Common myeloid progenitor, CD34-positive (primary cell): ENCODE results near the gene PNO1.

Experiments used
- CTCF ChIA-PET: fragments of 350-600 bp; sonication (Branson Sonifier 250); formaldehyde crosslinking; loops from one replicate; lab custom pipeline; 2021; ENCODE audit warnings: antibody characterized with exemption; lab: Charles Lee
- POLR2A ChIA-PET: fragments of 350-600 bp; sonication (Branson Sonifier 250); formaldehyde crosslinking; loops from one replicate; lab custom pipeline; 2021; ENCODE audit warnings: antibody characterized with exemption; lab: Charles Lee
- DNase-seq, 3 donors: peaks; one replicate each; pipeline versions ENCODE4 v3.0.0 to v3.0.0-alpha.2; 2013
- H3K27ac ChIP-seq, 2 experiments: 1 replicate in 1 of 2; 2 replicates in 1 of 2; pipeline ENCODE4 v1.7.0; 2013; ENCODE audit warnings: inconsistent platforms in 2 of 2, low read length in 2 of 2, mild to moderate bottlenecking in 2 of 2, low read depth in 1 of 2, moderate library complexity in 1 of 2; ENCODE audit not compliant: severe bottlenecking in 2 of 2, insufficient read depth in 1 of 2, poor library complexity in 1 of 2
- H3K27me3 ChIP-seq, 5 experiments: replicated peaks in 2 of 5; 1 replicate in 3 of 5; 2 replicates in 2 of 5; pipeline versions ENCODE4 v1.6.1 to v1.7.0; 2013; ENCODE audit warnings: low read length in 4 of 5, mild to moderate bottlenecking in 2 of 5, moderate library complexity in 2 of 5, inconsistent platforms in 1 of 5; ENCODE audit not compliant: insufficient read depth in 5 of 5, control insufficient read depth in 4 of 5
- H3K36me3 ChIP-seq, 4 experiments: 1 replicate in 2 of 4; 2 replicates in 2 of 4; pipeline versions ENCODE4 v1.6.1 to v1.7.0; 2013; ENCODE audit warnings: low read length in 3 of 4, control low read depth in 1 of 4, mild to moderate bottlenecking in 1 of 4; ENCODE audit not compliant: control insufficient read depth in 4 of 4, insufficient read depth in 4 of 4
- H3K4me1 ChIP-seq, 4 experiments: 1 replicate in 3 of 4; 2 replicates in 1 of 4; pipeline versions ENCODE4 v1.6.1 to v1.7.1; 2013; ENCODE audit warnings: low read length in 3 of 4, mild to moderate bottlenecking in 3 of 4, control low read depth in 1 of 4, inconsistent platforms in 1 of 4, moderate library complexity in 1 of 4; ENCODE audit not compliant: control insufficient read depth in 4 of 4, insufficient read depth in 4 of 4; ENCODE audit errors: control extremely low read depth in 1 of 4
- H3K4me3 ChIP-seq, 7 experiments: 1 replicate in 4 of 7; 2 replicates in 3 of 7; pipeline versions ENCODE4 v1.5.1 to v1.7.0; 2013; ENCODE audit warnings: mild to moderate bottlenecking in 7 of 7, low read length in 6 of 7, moderate library complexity in 6 of 7, inconsistent platforms in 2 of 7, low read depth in 2 of 7, control low read depth in 1 of 7; ENCODE audit not compliant: insufficient read depth in 4 of 7, control insufficient read depth in 1 of 7; ENCODE audit errors: extremely low read depth in 1 of 7
- H3K9me3 ChIP-seq, 5 experiments: 1 replicate in 4 of 5; 2 replicates in 1 of 5; pipeline versions ENCODE4 v1.6.1 to v1.7.1; 2013; ENCODE audit warnings: low read length in 4 of 5, mild to moderate bottlenecking in 2 of 5, inconsistent platforms in 1 of 5, low read depth in 1 of 5, moderate library complexity in 1 of 5; ENCODE audit not compliant: control insufficient read depth in 4 of 5, insufficient read depth in 2 of 5; ENCODE audit errors: control extremely low read depth in 1 of 5
- WGBS: methylation state at CpG from one replicate; pipeline ENCODE4 v1.1.5; 2013; ENCODE audit not compliant: insufficient coverage; 5-methylcytosine and 5-hydroxymethylcytosine counted together

The PNO1 gene

GRCh38 chr2:68155618-68156017, 2.1 kb upstream of the PNO1 start:
- H3K9me3 ChIP-seq, result no peaks in the 10 kb centered on the region
- CTCF ChIA-PET, result interaction anchor here (0.9 to 3.2 kb wide), 4 partner anchors 11 to 40 kb away, joined by 3 to 11 read pairs (median 6); no protein-coding TSS in a partner anchor
- H3K27ac ChIP-seq, result no peak overlapping the region
- no peak overlapping the region for H3K4me3 ChIP-seq
- POLR2A ChIA-PET, result no interaction called here
- H3K36me3 ChIP-seq, result peaks cover 2 to 6% (median 5%) of the 10 kb centered on the region in 4 experiments
- DNase-seq, result no peak
- WGBS, result 100% methylated on average over 1 of the region's 7 CpGs
- no peaks in the 10 kb centered on the region for H3K27me3 ChIP-seq
- peaks cover 24 to 52% (median 38%) of the 10 kb centered on the region in 4 experiments for H3K4me1 ChIP-seq

- H3K36me3 ChIP-seq, result peaks cover 2 to 14% (median 12%) of the 10 kb centered on the region in 4 experiments
- ChIA-PET CTCF (interaction anchor here (0.9 to 3.2 kb wide), 8 partner anchors 10 to 680 kb away, joined by 3 to 11 read pairs (median 4); no protein-coding TSS in a partner anchor), POLR2A (no interaction called here)
- H3K4me3 ChIP-seq, result peak overlapping the region in 6 of 7 experiments; percentile 80 to 98 (median 95)
- peak overlapping the region; percentile 99 for H3K27ac ChIP-seq
- no peaks in the 10 kb centered on the region for H3K27me3 ChIP-seq
- no peaks in the 10 kb centered on the region for H3K9me3 ChIP-seq
- WGBS, result 50% methylated on average over 1 of the region's 3 CpGs
- peaks cover 24 to 46% (median 36%) of the 10 kb centered on the region in 4 experiments for H3K4me1 ChIP-seq
- no peak for DNase-seq
These were observed 1.3 kb upstream of the PNO1 start for GRCh38 chr2:68156419-68156818.

- WGBS, result 0% methylated on average over 28 of the region's 28 CpGs
- Histone ChIP-seq H3K4me3 (peak overlapping the region; percentile 80 to 98 (median 95)), H3K27me3 (no peaks in the 10 kb centered on the region), H3K27ac (peak overlapping the region; percentile 99), H3K9me3 (no peaks in the 10 kb centered on the region), H3K4me1 (peaks cover 24 to 46% (median 36%) of the 10 kb centered on the region in 4 experiments), H3K36me3 (peaks cover 3 to 20% (median 17%) of the 10 kb centered on the region in 4 experiments)
- ChIA-PET CTCF (interaction anchor here (0.9 to 3.2 kb wide), 7 partner anchors 11 to 680 kb away, joined by 3 to 11 read pairs (median 4); no protein-coding TSS in a partner anchor), POLR2A (no interaction called here)
- no peak for DNase-seq
These were observed 686 bp upstream of the PNO1 start for GRCh38 chr2:68157002-68157401.

- H3K9me3 ChIP-seq, result no peaks in the 10 kb centered on the region
- H3K27ac ChIP-seq, result peak overlapping the region; percentile 99
- peaks cover 16 to 36% (median 26%) of the 10 kb centered on the region in 4 experiments for H3K4me1 ChIP-seq
- H3K27me3 ChIP-seq, result no peaks in the 10 kb centered on the region
- H3K4me3 ChIP-seq, result peak overlapping the region; percentile 80 to 98 (median 95)
- ChIA-PET POLR2A (no interaction called here), CTCF (interaction anchor here (0.5 to 3.2 kb wide), 2 partner anchors 31 to 565 kb away, joined by 3 to 11 read pairs; no protein-coding TSS in a partner anchor)
- WGBS, result 0% methylated on average over 5 of the region's 7 CpGs
- peaks cover 11 to 30% (median 22%) of the 10 kb centered on the region in 4 experiments for H3K36me3 ChIP-seq
- DNase-seq, result no peak
These were observed 403 bp downstream of the PNO1 start for GRCh38 chr2:68158134-68158447.

- Histone ChIP-seq H3K4me3 (no peak overlapping the region), H3K36me3 (peaks cover 18 to 66% (median 32%) of the 10 kb centered on the region in 4 experiments), H3K27ac (no peak overlapping the region), H3K9me3 (no peaks in the 10 kb centered on the region), H3K4me1 (peaks cover 5 to 10% (median 6%) of the 10 kb centered on the region in 4 experiments), H3K27me3 (no peaks in the 10 kb centered on the region)
- no CpG with 5 or more reads among the region's 1 CpG for WGBS
- POLR2A ChIA-PET, result no interaction called here
- DNase-seq, result no peak
- CTCF ChIA-PET, result no interaction called here
These were observed 6.0 kb downstream of the PNO1 start for GRCh38 chr2:68163641-68164040.

- no peak for DNase-seq
- ChIA-PET CTCF (interaction anchor here (0.9 to 3.2 kb wide), 3 partner anchors 11 to 17 kb away, joined by 3 to 16 read pairs (median 7); no protein-coding TSS in a partner anchor), POLR2A (no interaction called here)
- H3K36me3 ChIP-seq, result peaks cover 8 to 65% (median 29%) of the 10 kb centered on the region in 4 experiments
- no peaks in the 10 kb centered on the region for H3K27me3 ChIP-seq
- WGBS, result 78% methylated on average over 3 of the region's 3 CpGs
- no peaks in the 10 kb centered on the region for H3K9me3 ChIP-seq
- no peak overlapping the region for H3K4me3 ChIP-seq
- H3K27ac ChIP-seq, result no peak overlapping the region
- peaks cover 0 to 3% (median 0%) of the 10 kb centered on the region in 4 experiments for H3K4me1 ChIP-seq
These were observed 9.5 kb downstream of the PNO1 start for GRCh38 chr2:68167186-68167585.

- CTCF ChIA-PET, result interaction anchor here (0.8 to 3.2 kb wide), 12 partner anchors 9 to 124 kb away, joined by 3 to 16 read pairs (median 5); a partner anchor contains a TSS
- 100% methylated on average over 2 of the region's 4 CpGs for WGBS
- POLR2A ChIA-PET, result no interaction called here
These were observed 11.6 kb downstream of the PNO1 start for GRCh38 chr2:68169308-68169707.

More at GRCh38 chr2:68169308-68169707, 11.6 kb downstream of the PNO1 start:
- no peaks in the 10 kb centered on the region for H3K9me3 ChIP-seq
- no peak overlapping the region for H3K4me3 ChIP-seq
- H3K27ac ChIP-seq, result no peak overlapping the region
- peaks cover 3 to 22% (median 8%) of the 10 kb centered on the region in 4 experiments for H3K4me1 ChIP-seq
- H3K27me3 ChIP-seq, result no peaks in the 10 kb centered on the region
- peak in 1 of 3 donors; percentile 24 for DNase-seq
- H3K36me3 ChIP-seq, result peaks cover 6 to 51% (median 16%) of the 10 kb centered on the region in 4 experiments
